Measurements from ENCODE around the gene SLC15A4.

GRCh38 chr12:128844031-128844635, 20.4 kb upstream of the SLC15A4 start:
- TF ChIP-seq CTCF (IDR thresholded peaks at IDR 0.05; ENCODE audit: low read depth, low read length), result peak; percentile 16; the same call in 1 of the 2 replicates
- TF ChIP-seq EZH2phosphoT487 (IDR thresholded peaks at IDR 0.05; ENCODE audit: low read depth), result no peak

Data from OCI-LY3 (cell line).